NCI-H2196 (cell line): ENCODE measurements around the gene NPTXR.
"Not testable (repeated sequence)": the region's sequence is repeated elsewhere in the genome, so short reads cannot be mapped to it uniquely, and the experiment has no call there.

ENCODE experiments used
- DNase-seq: peaks from one replicate; lab custom pipeline; 2025; ENCODE audit not compliant: unreplicated experiment; lab: John Stamatoyannopoulos, UW

Gene NPTXR

GRCh38 chr22:38832005-38832978 is 11.5 kb downstream of the NPTXR start:
- no peak for DNase-seq

DNA sequence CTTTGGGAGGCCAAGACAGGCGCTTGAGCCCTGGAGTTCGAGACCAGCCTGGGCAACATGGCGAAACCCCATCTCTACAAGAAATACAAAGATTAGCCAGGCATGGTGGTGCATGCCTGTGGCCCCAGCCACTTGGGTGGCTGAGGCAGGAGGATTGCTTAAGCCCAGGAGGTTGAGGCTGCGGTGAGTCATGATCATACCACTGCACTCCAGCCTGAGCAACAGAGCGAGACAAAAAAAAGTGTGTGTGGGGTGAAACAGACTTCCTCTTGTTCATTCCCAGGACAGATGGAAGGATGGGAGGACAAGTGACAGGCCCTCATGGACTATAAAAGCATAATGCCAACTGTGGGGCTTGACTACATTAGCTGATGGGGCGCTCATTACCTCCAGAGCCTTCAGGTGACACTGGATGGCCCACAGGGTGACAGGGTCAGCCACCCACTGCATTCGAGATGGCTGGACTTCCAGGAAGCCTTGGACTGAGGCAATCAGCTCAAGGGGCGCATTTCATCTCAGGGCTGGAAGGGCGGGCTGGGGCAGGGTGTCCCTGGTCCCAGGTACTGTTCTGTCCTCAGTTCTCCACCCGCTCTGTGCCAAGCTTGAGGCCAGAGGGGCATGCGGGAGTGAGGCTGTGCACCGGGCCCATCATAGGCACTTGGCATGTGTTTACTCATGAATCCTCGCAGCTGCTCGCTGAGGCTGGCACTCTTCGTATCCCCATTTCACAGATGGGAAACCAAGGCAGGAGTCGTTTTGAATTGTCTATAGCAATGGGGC is 12.5 kb downstream of the NPTXR start:
- no peak for DNase-seq

GRCh38 chr22:38830845-38831108 is 13.1 kb downstream of the NPTXR start:
- DNase-seq, result no peak

GRCh38 chr22:38830026-38830844 is 13.6 kb downstream of the NPTXR start:
- DNase-seq, result no peak

DNA sequence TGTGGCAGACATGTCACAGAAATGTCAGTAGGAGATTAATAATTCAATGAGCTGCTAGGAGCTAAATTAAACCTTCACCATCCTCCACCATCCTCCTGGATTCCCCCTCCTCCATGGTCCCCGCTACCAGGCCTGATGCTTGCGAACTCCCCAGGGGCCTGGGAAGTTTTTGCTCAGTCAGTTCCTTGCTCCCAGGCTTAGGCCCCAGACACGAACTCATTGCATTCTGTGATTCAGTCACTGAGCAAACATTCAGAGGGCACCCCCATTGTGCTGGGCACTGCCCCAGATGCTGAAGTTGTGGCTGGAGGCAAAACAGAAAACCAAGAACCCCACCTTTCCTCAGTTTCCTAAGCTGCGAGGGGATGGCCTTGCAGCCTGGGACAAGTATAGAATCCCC is 14.3 kb downstream of the NPTXR start:
- no peak for DNase-seq

GRCh38 chr22:38828616-38829205 is 15.1 kb downstream of the NPTXR start:
- DNase-seq, result no peak

DNA sequence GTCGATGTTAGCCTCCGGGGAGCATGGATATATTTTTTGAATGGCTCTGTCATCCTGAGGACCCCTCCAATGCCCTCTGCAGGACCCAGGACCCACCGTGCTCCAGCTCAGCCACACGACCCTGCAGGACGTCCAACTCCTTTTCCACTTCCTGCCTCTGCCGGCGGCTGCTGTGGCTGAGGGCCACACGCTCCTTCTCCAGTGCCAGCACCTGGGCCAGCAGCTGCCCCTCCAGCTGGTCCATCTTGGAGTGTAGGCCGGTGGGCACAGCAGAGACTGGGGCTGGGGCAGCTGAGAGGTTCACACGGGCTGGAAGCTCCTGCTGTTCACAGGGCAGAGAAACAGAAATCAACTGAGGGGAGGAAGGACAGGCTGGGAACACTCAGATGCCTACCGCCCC is 15.6 kb downstream of the NPTXR start:
- no peak for DNase-seq

DNA sequence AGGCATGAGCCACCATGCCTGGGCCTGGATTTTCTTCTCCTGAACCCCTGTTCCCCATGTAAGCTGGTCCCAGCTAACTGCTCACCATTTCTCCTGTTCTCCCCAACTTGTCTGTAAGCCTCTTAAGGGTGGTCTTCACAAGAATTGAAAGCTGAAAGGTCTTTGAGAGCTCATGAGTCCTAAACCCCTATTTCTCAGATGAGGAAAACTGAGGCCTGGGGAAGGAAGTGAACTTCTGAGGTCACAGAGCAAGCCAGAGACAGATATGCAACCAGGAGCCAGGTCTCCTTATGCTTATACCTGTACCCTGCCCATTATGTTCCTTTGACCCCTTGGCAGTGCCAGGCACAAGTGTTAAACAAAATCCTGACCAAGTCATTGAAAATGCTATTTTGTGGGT is 16.3 kb downstream of the NPTXR start:
- no peak for DNase-seq

GRCh38 chr22:38826801-38827200 is 17.0 kb downstream of the NPTXR start:
- DNase-seq, result no peak

DNA sequence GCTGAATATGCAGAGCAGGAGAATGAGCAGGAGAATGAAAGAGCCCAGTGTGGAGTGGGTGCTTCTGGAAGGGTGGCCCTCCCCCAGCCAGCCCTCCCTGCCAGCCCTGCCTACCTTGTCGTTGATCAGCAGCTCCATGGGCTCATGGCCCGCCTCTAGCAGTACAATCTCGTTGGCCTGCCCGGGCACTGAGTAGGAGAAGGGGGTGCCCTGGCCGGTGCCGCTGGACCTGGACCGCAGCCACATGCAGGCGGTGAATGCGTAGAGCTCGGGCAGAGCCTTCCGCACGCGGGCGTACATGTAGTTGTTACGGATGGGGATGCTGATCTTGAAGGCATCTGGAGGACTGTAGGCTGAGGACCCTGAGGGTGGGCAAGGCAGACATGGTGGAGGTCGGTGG is 17.4 kb downstream of the NPTXR start:
- no peak for DNase-seq

GRCh38 chr22:38824585-38824984 is 19.2 kb downstream of the NPTXR start:
- no peak for DNase-seq

DNA sequence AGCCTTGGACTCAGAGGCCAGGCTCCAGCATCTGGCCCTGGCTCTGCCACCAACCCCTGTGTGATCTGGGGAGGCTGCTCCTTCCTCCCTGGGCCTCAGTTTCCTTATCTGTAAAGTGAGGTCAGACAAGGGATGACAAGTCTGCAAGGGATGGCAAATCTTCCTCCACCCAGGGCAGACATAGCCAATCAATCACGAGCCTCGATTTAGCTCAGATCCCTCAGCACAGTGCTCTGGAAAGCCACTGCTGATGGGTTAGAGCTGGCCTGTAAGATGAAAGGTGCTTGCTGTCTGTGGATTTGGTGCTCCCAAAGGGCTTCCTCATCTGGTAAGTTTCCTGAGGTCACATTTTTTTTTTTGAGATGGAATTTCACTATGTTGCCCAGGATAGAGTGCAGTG is 20.2 kb downstream of the NPTXR start:
- no peak for DNase-seq

GRCh38 chr22:38823076-38823475 is 20.8 kb downstream of the NPTXR start:
- DNase-seq, result no peak

GRCh38 chr22:38820020-38820419 is 23.8 kb downstream of the NPTXR start:
- DNase-seq, result no peak

- no peak for DNase-seq
Observed at GRCh38 chr22:38819387-38819940, 24.4 kb downstream of the NPTXR start.

DNA sequence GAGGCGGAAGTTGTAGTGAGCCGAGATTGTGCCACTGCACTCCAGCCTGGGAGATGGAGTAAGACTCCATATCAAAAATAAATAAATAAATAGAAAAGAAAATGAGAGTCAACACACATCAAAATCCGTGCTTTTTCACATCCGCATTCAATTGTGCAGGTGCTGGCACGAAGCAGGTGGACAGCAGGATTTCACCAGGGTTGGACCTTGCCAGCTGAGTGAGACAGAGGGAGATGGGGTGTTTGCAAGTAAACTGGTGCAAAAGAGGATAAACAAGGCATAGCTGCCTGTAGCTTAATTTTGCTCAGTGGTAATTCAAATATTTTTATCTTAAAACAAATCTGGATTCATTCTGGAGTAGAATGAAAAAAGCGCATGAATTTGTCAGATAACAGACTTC is 26.6 kb downstream of the NPTXR start:
- DNase-seq, result no peak

GRCh38 chr22:38815842-38816241 is 28.0 kb downstream of the NPTXR start:
- no peak for DNase-seq

DNA sequence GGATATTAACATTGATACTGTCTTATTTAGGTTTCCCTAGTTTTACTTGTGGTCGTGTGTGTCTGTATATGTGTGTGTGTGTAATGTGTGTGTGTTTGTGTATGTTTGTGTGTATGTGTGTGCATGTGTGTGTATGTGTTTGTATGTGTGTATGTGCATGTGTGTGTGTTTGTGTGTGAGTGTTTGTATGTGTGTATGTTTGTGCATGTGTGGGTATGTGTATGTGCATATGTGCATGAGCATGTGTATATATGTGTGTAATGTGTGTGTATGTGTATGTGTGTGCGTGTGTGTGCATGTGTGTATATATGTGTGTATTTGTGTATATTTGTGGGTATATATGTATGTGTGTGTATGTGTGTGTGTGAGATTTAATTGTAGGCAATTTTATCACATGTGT is 32.6 kb downstream of the NPTXR start:
- DNase-seq, result no peak

- DNase-seq, result not testable (repeated sequence)
Observed at GRCh38 chr22:38805041-38805593, 38.7 kb downstream of the NPTXR start.

GRCh38 chr22:38802671-38803121 is 41.1 kb downstream of the NPTXR start:
- DNase-seq, result peak; percentile 63
